ENCODE measurements around the gene SLC16A1.
"Not testable (repeated sequence)": the region's sequence is repeated elsewhere in the genome, so short reads cannot be mapped to it uniquely, and the experiment has no call there.

The SLC16A1 gene

GRCh38 chr1:112964347-112964746, 8.4 kb upstream of the SLC16A1 start:
- ATAC-seq (no peak), DNase-seq (no peak)

GRCh38 chr1:112961072-112961471, 5.1 kb upstream of the SLC16A1 start:
- ATAC-seq (no peak), DNase-seq (no peak)

- DNase-seq (no peak), ATAC-seq (no peak)
Observed at GRCh38 chr1:112960384-112960783, 4.4 kb upstream of the SLC16A1 start.

GRCh38 chr1:112958236-112958635, 2.2 kb upstream of the SLC16A1 start:
- ATAC-seq, DNase-seq: not testable (repeated sequence)

GRCh38 chr1:112957133-112957812, 1.3 kb upstream of the SLC16A1 start:
- DNase-seq (peak; percentile 43), ATAC-seq (peak; percentile 45)

- peak; percentile 44 for DNase-seq
- ATAC-seq: peak; percentile 4
Observed at GRCh38 chr1:112956544-112957132, 642 bp upstream of the SLC16A1 start.

- DNase-seq (peak; percentile 77), ATAC-seq (peak; percentile 59)
Observed at GRCh38 chr1:112954945-112955772, 837 bp downstream of the SLC16A1 start.

GRCh38 chr1:112954017-112954650, 1.9 kb downstream of the SLC16A1 start:
- ATAC-seq: no peak
- DNase-seq: no peak

GRCh38 chr1:112950426-112950825, 5.6 kb downstream of the SLC16A1 start:
- DNase-seq (no peak), ATAC-seq (no peak)

- no peak for ATAC-seq
- no peak for DNase-seq
Observed at GRCh38 chr1:112946683-112947082, 9.3 kb downstream of the SLC16A1 start.

- ATAC-seq: no peak
- DNase-seq: no peak
Observed at GRCh38 chr1:112939810-112940209, 16.2 kb downstream of the SLC16A1 start.

GRCh38 chr1:112938210-112938609, 17.8 kb downstream of the SLC16A1 start:
- no peak for ATAC-seq
- no peak for DNase-seq

- ATAC-seq (no peak), DNase-seq (no peak)
Observed at GRCh38 chr1:112937495-112937894, 18.5 kb downstream of the SLC16A1 start.

- ATAC-seq: no peak
- no peak for DNase-seq
Observed at GRCh38 chr1:112937070-112937469, 18.9 kb downstream of the SLC16A1 start.

- peak; percentile 79 for ATAC-seq
- no peak for DNase-seq
Observed at GRCh38 chr1:112935461-112936111, 20.4 kb downstream of the SLC16A1 start.

- DNase-seq (no peak), ATAC-seq (no peak)
Observed at GRCh38 chr1:112934577-112934976, 21.4 kb downstream of the SLC16A1 start.

- ATAC-seq (no peak), DNase-seq (no peak)
Observed at GRCh38 chr1:112933820-112934571, 22.0 kb downstream of the SLC16A1 start.

GRCh38 chr1:112929979-112930378, 26.0 kb downstream of the SLC16A1 start:
- no peak for DNase-seq
- ATAC-seq: no peak

GRCh38 chr1:112927462-112927990, 28.5 kb downstream of the SLC16A1 start:
- DNase-seq: no peak
- ATAC-seq: no peak

GRCh38 chr1:112926858-112927257, 29.1 kb downstream of the SLC16A1 start:
- ATAC-seq (no peak), DNase-seq (no peak)

GRCh38 chr1:112925015-112925414, 31.0 kb downstream of the SLC16A1 start:
- no peak for ATAC-seq
- no peak for DNase-seq

All from stimulated activated naive CD8-positive, alpha-beta T cell treated with anti-CD3 and anti-CD28 coated beads, Interleukin-15, Interleukin-2, amounts not matched to agents 100 U/mL and 50 U/mL, for 24 hours (primary cell).